Measurements from ENCODE around the gene NPR1.
"Not testable (repeated sequence)": the region's sequence is repeated elsewhere in the genome, so short reads cannot be mapped to it uniquely, and the experiment has no call there.

NPR1 gene

DNA sequence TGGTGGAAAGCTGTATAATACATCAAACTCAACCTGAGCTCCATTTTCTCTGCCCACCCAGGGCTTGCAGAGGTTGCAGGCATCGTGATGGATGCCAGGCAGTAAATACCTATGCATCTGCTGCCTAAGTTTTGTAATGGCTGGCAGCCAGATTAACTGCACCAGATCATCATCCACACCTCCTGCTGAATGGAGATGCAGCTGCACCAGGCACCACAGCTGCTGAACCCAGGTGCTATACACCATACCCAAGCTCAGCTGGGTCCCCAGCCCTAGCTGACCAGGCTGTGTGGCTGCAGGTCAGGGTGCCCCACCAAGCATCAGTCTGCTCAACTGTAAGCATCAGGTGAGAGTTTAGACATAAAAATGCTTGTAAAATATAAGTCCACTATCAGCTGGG, 26.7 kb upstream of the NPR1 start:
- no peak for DNase-seq

DNA sequence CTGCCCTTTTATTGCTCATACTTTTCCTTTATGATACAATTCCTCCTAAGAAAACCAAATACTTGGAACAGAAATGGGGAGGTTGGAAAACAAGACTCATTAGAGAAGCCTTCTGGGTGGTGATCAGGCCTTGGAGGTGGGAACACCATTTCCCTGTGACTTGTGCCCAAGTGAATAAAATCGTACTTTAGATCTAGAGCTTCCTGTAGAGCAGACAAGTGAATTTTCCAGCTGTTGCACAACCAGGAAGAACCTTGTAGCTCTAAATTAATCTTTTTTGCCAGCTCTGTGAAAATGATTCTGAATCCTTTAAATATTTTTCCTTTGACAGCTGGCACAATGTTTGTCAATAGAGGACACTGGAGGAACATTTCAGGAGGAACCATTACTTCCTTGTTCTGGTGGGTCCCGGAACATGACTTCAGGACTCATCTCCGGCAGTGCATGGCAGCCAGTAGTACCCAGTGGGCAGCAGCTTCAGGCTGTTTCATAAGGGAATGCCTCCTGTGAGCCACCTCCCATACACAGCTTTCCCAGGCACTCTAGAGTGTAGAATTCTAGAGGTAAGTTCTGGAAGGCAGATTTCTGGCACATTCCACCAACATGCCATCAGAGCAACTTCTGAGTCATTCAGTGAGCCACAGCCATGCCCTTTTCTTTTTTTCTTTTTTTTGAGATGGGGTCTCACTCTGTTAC, 25.5 kb upstream of the NPR1 start:
- DNase-seq: no peak

DNA sequence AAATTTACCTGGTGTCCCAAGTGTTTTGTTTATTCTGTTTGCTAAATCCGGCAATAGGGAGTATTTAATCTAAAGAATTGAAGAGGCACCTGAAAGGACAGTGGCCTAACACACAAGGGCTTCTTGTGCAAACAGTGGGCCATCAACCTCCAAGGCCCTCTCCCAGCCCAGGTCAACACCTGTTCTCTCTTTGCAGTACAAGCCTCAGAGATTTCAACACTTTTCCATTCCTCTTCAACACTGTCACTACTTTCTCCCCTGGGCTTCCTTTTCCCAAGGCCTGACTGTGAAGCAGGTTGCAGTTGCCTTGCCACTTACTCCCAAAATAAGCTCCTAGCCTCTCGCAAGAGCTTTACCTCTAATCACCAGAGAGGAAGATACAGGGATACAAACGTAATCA, 23.2 kb upstream of the NPR1 start:
- DNase-seq: no peak

DNA sequence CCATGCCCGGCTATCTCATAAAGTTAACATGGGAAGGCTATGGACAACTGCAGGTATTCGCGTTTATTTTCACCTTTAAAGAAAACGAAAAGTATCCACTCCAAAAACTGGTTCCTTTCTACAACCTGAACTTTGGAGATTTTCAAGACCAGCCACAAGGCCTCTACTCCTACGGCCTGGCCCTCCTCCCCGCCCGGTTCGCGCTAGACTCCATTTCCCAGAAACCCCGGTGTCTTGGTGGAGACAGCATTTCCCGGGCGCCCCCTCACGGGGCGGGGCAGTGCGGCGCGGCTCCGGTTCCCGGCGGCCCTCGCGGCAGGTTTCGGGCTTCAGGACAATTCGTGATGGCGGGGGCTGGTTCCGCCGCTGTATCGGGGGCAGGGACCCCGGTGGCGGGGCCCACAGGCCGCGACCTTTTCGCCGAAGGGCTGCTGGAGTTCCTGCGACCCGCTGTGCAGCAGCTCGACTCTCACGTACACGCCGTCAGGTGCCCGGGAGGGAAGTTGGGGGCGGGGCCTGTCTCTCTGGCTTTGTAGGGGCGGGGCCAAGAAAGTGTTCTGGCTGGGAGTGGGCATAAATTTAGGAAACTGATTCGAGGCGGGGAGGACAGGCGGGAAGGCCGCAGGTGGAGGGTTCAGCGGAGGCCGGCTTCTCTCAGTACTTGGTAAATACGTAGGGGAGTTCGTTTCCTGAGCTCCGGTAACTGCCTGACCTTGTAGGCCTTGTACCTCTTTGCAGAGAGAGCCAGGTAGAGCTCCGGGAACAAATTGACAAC, 19.9 kb upstream of the NPR1 start, which contains the start of gene SNAPIN:
Gene SNAPIN (plus strand): TSS at position 304 of the 775 bp plus-strand sequence. CDS start 41 bp downstream, at position 345.
- peak; percentile 96 for DNase-seq

GRCh38 chr1:153659175-153659534, 19.3 kb upstream of the NPR1 start:
- DNase-seq: no peak

GRCh38 chr1:153659656-153660055, 18.8 kb upstream of the NPR1 start:
- DNase-seq: no peak

DNA sequence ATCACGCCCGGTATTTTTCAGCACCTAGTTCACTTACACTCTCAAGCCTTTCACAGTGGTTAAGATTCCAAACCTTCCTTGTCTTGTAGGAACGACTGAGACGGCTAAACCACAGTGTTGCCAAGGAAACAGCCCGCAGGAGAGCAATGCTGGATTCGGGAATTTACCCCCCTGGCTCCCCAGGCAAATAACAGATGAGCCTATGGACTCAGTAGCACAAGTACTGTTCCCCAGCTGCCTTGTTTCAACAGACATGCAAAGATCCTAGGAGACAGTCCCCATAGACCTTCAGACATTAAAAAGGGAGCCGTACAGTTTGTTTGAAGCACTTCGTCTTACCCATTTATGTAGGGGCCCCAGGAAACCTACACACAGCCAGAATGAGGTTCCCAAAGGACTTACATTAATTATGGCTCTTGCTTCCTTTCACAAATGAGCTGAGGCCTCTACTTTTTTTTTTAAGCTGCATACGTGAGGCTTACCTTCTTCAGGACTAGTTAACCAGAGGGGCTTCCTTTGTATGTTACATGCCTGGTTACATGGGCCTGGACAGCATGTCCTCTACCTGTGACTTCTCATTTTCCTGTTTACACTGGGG, 17.3 kb upstream of the NPR1 start:
- no peak for DNase-seq

DNA sequence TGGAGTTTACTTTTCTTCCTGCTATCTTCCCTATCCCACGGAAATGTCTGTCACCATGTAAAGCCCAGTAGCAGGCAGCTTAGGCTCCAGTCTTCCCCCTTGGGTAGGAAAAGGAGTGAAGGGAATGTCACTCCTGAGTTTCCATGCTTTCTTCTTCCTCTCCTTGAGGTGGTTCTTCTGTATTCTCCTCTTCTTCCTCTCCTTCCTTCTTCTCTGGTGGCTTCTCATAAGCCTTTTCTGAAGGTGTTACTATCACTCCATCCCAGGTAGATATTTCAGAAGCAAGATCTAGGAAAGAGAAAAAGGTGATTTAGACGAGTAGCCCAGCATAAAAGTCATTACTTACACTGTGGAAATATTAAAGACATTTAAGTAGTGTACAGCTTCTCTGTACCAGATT, 16.2 kb upstream of the NPR1 start:
- no peak for DNase-seq

DNA sequence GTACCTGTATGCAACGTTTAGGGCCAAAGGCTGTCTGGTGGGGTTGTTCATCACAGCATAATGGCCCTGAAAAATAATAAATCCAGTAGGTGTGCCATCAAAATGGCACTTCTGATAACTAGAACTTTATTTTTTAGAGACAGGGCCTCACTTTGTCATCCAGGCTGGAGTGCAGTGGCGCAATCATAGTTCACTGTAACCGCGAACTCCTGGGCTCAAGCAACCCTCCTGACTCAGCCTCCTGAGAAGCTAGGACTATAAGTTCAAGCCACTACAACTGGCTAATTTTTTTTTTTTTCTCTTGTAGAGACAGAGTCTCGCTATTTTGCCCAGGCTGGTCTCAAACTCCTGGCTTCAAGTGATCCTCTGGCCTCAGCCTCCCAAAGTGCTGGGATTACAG, 15.3 kb upstream of the NPR1 start:
- DNase-seq: no peak

- no peak for DNase-seq
These were observed 11.0 kb upstream of the NPR1 start for GRCh38 chr1:153667439-153667838.

- not testable (repeated sequence) for DNase-seq
These were observed 9.8 kb upstream of the NPR1 start for GRCh38 chr1:153668672-153669071.

DNA sequence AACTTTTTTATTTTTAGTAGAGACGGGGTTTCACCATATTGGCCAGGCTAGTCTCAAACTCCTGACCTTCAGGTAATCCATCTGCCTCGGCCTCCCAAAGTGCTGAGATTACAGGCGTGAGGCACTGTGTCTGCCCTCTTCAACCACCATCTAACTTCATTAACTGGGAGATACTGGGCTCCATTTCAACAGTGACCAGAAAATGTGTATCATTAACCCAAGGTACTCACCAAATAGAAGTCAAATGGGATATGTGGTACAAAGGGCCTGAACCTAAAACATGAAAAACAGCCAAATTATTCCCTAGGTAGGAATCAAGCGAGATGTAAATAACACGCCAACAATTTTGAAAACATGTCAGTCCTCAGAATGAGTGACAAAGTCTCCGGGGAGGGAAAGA, 8.9 kb upstream of the NPR1 start:
- no peak for DNase-seq

DNA sequence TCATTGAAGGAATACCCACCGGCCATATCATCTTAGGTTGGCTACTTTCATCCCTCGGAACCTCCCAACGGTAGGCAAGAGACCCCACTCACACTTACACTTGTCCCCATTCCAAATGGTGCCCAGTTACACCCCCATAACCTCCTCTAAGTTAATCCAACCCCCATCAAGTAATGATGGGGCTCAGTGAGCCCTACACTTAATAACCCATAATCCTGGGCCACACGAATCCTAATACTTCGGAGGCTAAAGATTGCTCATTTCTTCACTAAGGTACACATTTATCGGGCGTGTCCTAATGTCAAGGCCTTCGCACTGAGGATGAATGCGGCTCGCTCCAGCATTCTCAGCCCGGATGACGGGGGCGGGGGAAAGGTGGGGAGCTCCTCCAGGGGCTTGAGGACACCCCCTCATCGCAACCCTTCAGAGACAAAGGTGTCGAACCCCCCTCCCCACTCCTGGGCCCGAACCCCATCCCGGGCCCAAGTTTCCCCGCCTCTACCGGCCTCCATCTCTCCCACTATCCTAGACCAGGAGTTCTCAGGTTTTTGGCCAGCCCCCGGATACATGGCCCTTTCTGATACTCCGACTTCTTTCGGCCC, 8.1 kb upstream of the NPR1 start:
- no peak for DNase-seq

DNA sequence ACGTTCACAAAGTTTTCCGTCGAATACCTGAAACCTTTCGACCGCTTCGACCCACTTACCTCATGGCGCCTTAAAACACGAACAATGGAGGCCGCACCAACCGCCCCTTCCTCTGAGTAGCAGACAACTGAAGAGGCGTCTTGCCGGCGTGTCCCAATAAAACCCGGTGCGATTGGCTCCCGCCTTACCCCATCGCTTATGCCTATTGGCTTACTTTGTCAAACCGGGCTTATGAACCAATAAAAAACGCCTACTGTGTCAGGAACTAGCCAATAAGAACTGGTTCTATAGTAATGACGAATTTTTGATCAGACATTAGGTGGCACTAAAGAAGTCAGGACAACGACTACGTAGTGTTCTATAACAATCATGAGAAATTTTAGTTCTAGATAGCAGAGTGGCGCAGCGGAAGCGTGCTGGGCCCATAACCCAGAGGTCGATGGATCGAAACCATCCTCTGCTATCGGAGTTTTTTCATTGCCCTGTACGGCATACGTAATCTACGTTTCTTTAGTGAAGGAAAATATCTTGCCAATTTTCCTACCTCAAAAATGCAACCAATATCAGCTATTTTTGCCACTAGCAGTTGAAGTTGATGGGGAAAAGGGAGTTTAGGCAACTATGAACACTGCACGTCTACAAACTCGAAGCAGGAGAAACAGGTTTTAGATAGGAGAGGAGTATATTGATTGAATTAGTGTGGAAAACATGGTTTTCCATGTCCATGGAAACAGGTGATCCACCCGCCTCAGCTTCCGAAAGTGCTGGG, 7.4 kb upstream of the NPR1 start, which contains the start of gene ILF2:
Gene ILF2 (minus strand): TSS at position 135 of the 769 bp plus-strand sequence. CDS start 71 bp downstream, at position 64.
- peak; percentile 99 for DNase-seq

DNA sequence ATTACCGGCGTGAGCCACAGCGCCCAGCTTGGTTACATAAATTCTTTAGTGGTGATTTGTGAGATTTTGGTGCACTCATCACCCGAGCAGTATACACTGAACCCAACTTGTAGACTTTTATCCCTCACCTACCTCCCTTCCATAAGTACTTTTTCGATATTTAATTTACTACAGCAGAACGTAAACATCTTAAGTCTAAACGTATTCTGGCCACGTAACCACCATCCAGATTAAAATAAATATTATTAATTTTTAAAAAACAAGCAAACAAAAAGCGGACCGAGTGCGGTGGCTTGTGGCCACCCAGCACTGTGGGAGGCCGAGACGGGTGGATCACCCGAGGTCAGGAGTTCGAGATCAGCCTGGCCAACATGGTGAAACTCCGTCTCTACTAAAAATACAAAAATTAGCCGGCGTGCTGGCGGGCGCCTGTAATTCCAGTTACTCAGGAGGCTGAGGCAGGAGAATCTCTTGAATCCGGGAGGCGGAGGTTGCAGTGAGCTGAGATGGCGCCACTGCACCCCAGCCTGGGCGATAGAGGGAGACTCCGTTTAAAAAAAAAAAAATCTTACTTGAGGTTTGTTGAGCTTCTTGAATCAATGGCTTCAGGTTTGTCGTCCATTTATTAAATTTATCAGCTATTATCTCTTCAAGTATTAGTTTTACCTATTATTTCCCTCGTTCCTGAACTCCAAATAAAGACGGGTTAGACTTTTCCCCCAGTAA, 6.7 kb upstream of the NPR1 start:
- DNase-seq: peak; percentile 44

- no peak for DNase-seq
These were observed 5.0 kb upstream of the NPR1 start for GRCh38 chr1:153673511-153673910.

DNA sequence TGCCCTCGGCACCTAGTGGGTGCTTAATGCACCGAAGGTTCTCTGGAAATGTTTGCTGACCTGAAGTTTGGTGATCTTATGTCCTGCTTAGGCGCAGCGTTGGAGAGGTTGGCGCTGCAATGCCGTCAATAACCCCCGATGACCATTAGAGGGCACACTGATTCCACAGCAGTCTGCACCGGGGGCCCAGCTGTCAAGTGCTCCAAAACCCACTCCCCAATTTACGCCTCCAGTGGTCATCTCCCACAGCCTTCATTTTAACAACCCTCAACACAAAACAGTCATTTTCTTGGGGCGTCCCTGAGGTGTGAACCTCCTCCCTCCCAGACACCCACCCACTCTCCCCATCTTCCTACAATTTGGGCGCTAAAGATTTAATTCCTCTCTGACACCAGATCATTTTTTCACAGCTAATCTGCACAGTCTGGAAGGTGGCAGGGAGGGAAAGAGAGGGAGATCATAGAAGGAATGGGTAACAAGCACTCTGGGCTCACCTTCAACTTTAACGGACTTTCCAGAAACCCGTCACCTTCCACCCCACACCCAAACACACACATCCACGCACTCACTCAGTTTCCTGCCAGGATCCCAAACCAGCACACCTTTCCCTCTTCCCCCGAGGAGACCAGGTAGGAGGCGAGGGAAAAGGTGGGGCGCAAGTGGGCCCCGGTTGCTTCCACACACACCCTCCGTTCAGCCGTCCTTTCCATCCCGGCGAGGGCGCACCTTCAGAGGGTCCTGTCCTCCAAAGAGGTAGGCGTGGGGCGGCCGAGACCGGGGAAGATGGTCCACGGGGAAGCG, 570 bp upstream of the NPR1 start:
- peak; percentile 58 for DNase-seq

GRCh38 chr1:153679337-153680119, 1.0 kb downstream of the NPR1 start:
- peak; percentile 38 for DNase-seq

GRCh38 chr1:153680120-153680403, 1.6 kb downstream of the NPR1 start:
- no peak for DNase-seq

GRCh38 chr1:153682730-153683129, 4.2 kb downstream of the NPR1 start:
- no peak for DNase-seq

GRCh38 chr1:153683854-153684253, 5.4 kb downstream of the NPR1 start:
- DNase-seq: no peak
